Measurements from ENCODE around the gene PHPT1.

The PHPT1 gene

GRCh38 chr9:136808075-136808805, 41.0 kb upstream of the PHPT1 start:
- peak overlapping the region; percentile 34 for H3K4me3 ChIP-seq (ENCODE audit: low read length)
- peaks cover 11% of the 10 kb centered on the region for H3K4me1 ChIP-seq (ENCODE audit: control insufficient read depth, insufficient read depth, low read length)

GRCh38 chr9:136808806-136809158, 40.4 kb upstream of the PHPT1 start:
- Histone ChIP-seq H3K4me3 (ENCODE audit: low read length) (peak overlapping the region; percentile 34), H3K9ac (ENCODE audit: low read length) (peak overlapping the region; percentile 74), H3K9me3 (ENCODE audit: control insufficient read depth, low read length) (no peaks in the 10 kb centered on the region), H3K36me3 (ENCODE audit: control insufficient read depth, insufficient read depth, low read length) (no peaks in the 10 kb centered on the region), H3K4me1 (ENCODE audit: control insufficient read depth, insufficient read depth, low read length) (peaks cover 11% of the 10 kb centered on the region), H3K27me3 (ENCODE audit: control insufficient read depth, insufficient read depth, low read length) (no peaks in the 10 kb centered on the region)

More at GRCh38 chr9:136808075-136808805, 41.0 kb upstream of the PHPT1 start:
- no peaks in the 10 kb centered on the region for H3K27me3 ChIP-seq (ENCODE audit: control insufficient read depth, insufficient read depth, low read length)
- H3K36me3 ChIP-seq (ENCODE audit: control insufficient read depth, insufficient read depth, low read length): no peaks in the 10 kb centered on the region
- H3K9me3 ChIP-seq (ENCODE audit: control insufficient read depth, low read length): no peaks in the 10 kb centered on the region
- H3K9ac ChIP-seq (ENCODE audit: low read length): peak overlapping the region; percentile 74

GRCh38 chr9:136814725-136815421, 34.3 kb upstream of the PHPT1 start:
- Histone ChIP-seq H3K4me3 (ENCODE audit: low read length) (no peak overlapping the region), H3K9ac (ENCODE audit: low read length) (no peak overlapping the region), H3K9me3 (ENCODE audit: control insufficient read depth, low read length) (no peaks in the 10 kb centered on the region), H3K4me1 (ENCODE audit: control insufficient read depth, insufficient read depth, low read length) (peaks cover 4% of the 10 kb centered on the region), H3K36me3 (ENCODE audit: control insufficient read depth, insufficient read depth, low read length) (no peaks in the 10 kb centered on the region), H3K27me3 (ENCODE audit: control insufficient read depth, insufficient read depth, low read length) (no peaks in the 10 kb centered on the region)

DNA sequence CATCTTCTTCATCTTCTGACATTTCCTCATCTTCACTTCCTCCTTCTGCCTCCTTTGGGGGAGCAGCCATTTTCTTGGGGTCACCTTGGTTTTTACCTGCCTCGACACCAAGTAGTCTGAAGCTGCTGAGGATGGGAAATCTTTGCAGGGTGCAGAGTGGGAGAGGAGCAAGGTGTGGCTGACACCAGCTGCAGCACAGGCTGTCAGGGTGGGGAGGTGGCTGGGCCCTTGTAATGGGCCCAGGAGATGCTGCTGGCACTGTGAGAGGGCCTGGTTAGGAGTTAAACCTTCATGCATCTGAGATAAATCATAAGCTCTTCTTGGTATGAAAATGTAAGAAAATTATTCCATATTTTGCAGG, 33.8 kb upstream of the PHPT1 start:
- Histone ChIP-seq H3K4me1 (ENCODE audit: control insufficient read depth, insufficient read depth, low read length) (no peaks in the 10 kb centered on the region), H3K36me3 (ENCODE audit: control insufficient read depth, insufficient read depth, low read length) (no peaks in the 10 kb centered on the region), H3K27me3 (ENCODE audit: control insufficient read depth, insufficient read depth, low read length) (no peaks in the 10 kb centered on the region), H3K9ac (ENCODE audit: low read length) (no peak overlapping the region), H3K4me3 (ENCODE audit: low read length) (no peak overlapping the region), H3K9me3 (ENCODE audit: control insufficient read depth, low read length) (no peaks in the 10 kb centered on the region)

- Histone ChIP-seq H3K4me3 (ENCODE audit: low read length) (no peak overlapping the region), H3K9me3 (ENCODE audit: control insufficient read depth, low read length) (no peaks in the 10 kb centered on the region)
Measured at GRCh38 chr9:136820971-136821825, 28.0 kb upstream of the PHPT1 start.

DNA sequence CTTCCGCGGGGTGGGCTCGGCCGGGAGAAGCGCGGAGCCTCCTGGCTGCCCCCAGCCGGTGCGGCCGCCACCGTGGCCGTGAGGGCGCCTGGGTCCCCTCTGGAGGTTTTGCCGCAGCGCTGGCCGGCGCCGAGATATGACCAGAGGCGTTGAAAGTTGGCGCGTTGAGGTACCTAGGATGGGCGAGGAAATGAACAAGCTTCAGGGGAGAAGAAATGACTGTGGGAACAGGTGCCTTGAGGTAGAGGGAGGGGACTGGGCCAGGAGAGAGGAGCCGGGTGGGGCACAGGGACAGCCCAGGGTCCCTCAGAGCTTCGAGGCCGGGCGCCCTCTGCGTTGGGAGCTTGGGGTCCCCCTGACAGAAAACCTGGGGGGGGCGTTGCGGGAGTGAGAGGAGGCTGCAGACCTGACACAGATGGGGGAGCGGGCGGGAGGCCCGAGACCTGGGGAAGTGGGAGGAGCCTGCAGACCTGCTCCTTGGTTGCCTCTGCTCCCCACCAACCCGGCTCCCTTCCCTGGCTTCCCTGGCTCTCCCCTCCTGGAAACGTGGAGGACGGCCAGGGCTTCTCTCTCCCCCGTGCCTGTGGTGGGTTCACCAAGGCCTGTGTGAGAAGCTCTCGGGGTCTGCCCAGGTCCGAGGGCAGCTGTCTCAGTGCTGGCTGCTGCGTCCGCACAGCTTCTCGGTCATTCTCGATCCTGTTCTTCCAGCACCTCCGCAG, 27.2 kb upstream of the PHPT1 start:
- Histone ChIP-seq H3K36me3 (ENCODE audit: control insufficient read depth, insufficient read depth, low read length) (peaks cover 8% of the 10 kb centered on the region), H3K27me3 (ENCODE audit: control insufficient read depth, insufficient read depth, low read length) (no peaks in the 10 kb centered on the region), H3K4me1 (ENCODE audit: control insufficient read depth, insufficient read depth, low read length) (no peaks in the 10 kb centered on the region), H3K4me3 (ENCODE audit: low read length) (no peak overlapping the region), H3K9ac (ENCODE audit: low read length) (no peak overlapping the region), H3K9me3 (ENCODE audit: control insufficient read depth, low read length) (no peaks in the 10 kb centered on the region)

More at GRCh38 chr9:136820971-136821825, 28.0 kb upstream of the PHPT1 start:
- Histone ChIP-seq H3K9ac (ENCODE audit: low read length) (no peak overlapping the region), H3K27me3 (ENCODE audit: control insufficient read depth, insufficient read depth, low read length) (no peaks in the 10 kb centered on the region), H3K36me3 (ENCODE audit: control insufficient read depth, insufficient read depth, low read length) (peaks cover 8% of the 10 kb centered on the region), H3K4me1 (ENCODE audit: control insufficient read depth, insufficient read depth, low read length) (no peaks in the 10 kb centered on the region)

- Histone ChIP-seq H3K4me3 (ENCODE audit: low read length) (no peak overlapping the region), H3K27me3 (ENCODE audit: control insufficient read depth, insufficient read depth, low read length) (no peaks in the 10 kb centered on the region), H3K9me3 (ENCODE audit: control insufficient read depth, low read length) (no peaks in the 10 kb centered on the region), H3K9ac (ENCODE audit: low read length) (no peak overlapping the region), H3K4me1 (ENCODE audit: control insufficient read depth, insufficient read depth, low read length) (no peaks in the 10 kb centered on the region), H3K36me3 (ENCODE audit: control insufficient read depth, insufficient read depth, low read length) (peaks cover 8% of the 10 kb centered on the region)
Measured at GRCh38 chr9:136823136-136824046, 25.8 kb upstream of the PHPT1 start.

GRCh38 chr9:136824496-136825225, 24.5 kb upstream of the PHPT1 start:
- Histone ChIP-seq H3K27me3 (ENCODE audit: control insufficient read depth, insufficient read depth, low read length) (no peaks in the 10 kb centered on the region), H3K36me3 (ENCODE audit: control insufficient read depth, insufficient read depth, low read length) (peaks cover 11% of the 10 kb centered on the region), H3K4me1 (ENCODE audit: control insufficient read depth, insufficient read depth, low read length) (no peaks in the 10 kb centered on the region), H3K9ac (ENCODE audit: low read length) (no peak overlapping the region), H3K4me3 (ENCODE audit: low read length) (no peak overlapping the region), H3K9me3 (ENCODE audit: control insufficient read depth, low read length) (no peaks in the 10 kb centered on the region)

DNA sequence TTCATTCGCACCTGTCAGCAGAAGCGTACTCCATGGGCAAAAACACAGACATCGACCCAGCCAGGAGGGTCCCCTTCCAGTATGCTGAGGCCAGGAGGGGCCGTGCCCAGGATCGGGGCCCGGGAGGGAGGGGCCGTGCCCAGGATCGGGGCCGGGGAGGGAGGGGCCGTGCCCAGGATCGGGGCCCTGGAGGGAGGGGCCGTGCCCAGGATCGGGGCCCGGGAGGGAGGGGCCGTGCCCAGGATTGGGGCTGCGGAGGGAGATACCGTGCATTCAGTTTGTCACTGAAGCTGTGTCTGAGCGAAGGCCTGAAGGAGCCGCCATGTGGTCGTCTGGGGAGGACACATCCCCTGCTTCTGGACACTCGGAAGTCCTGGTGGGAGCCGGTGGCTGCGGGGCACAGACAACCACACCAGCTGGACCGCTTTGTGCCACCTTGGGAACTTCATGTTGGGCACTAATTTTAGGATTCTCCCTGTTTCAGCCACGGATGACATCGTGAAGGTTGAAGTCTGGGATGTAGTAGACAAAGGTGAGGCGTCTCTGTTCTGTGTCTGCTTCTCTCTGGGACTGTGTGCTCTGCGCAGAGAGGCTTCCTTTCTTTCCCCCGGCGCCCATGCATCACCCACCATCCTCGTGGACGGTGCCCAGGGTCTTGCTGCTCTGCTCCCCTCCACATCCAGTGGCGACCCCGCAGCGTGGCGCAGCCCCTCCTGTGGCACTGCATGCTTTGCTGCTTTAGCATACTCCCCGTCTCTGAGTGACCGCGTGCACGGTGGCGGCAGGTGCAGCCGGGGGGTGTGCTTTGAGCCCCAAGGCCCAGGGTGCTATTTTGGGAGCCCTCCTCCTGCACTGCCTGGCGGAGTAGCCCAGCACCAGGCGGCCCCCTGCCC, 23.7 kb upstream of the PHPT1 start:
- Histone ChIP-seq H3K4me1 (ENCODE audit: control insufficient read depth, insufficient read depth, low read length) (no peaks in the 10 kb centered on the region), H3K27me3 (ENCODE audit: control insufficient read depth, insufficient read depth, low read length) (no peaks in the 10 kb centered on the region), H3K4me3 (ENCODE audit: low read length) (no peak overlapping the region), H3K9me3 (ENCODE audit: control insufficient read depth, low read length) (no peaks in the 10 kb centered on the region), H3K9ac (ENCODE audit: low read length) (no peak overlapping the region), H3K36me3 (ENCODE audit: control insufficient read depth, insufficient read depth, low read length) (peaks cover 16% of the 10 kb centered on the region)

DNA sequence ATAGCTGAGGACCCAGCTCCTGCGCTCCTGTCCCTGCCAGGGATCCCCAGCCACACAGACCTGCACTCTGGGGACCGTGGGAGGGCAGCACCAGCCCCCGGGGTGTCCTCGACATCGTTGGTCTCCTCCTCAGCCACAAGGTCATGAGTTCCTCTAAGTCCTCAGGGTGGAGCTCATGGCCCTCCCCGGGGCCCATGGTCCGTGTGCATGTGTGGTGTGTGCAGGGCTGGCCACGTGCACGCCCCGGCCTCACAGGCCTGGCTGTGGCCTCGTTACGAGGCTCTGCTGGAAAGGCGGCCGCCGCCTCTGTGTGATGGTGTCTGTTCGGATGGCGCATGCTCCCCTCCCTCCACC, 23.0 kb upstream of the PHPT1 start:
- no peaks in the 10 kb centered on the region for H3K27me3 ChIP-seq (ENCODE audit: control insufficient read depth, insufficient read depth, low read length)
- no peaks in the 10 kb centered on the region for H3K9me3 ChIP-seq (ENCODE audit: control insufficient read depth, low read length)
- H3K9ac ChIP-seq (ENCODE audit: low read length): no peak overlapping the region
- no peaks in the 10 kb centered on the region for H3K4me1 ChIP-seq (ENCODE audit: control insufficient read depth, insufficient read depth, low read length)
- no peak overlapping the region for H3K4me3 ChIP-seq (ENCODE audit: low read length)
- peaks cover 16% of the 10 kb centered on the region for H3K36me3 ChIP-seq (ENCODE audit: control insufficient read depth, insufficient read depth, low read length)
